GM19025 (cell line): ENCODE data around the gene PLEKHH3.
"Not testable (repeated sequence)": the region's sequence is repeated elsewhere in the genome, so short reads cannot be mapped to it uniquely, and the experiment has no call there.

Experiments used
- ATAC-seq: cut with Tn5 transposase; IDR thresholded peaks from one replicate; pipeline ENCODE4 v1.9.1; 2021; ENCODE audit warnings: mild to moderate bottlenecking, low read depth, moderate library complexity; ENCODE audit not compliant: unreplicated experiment

The PLEKHH3 gene

DNA sequence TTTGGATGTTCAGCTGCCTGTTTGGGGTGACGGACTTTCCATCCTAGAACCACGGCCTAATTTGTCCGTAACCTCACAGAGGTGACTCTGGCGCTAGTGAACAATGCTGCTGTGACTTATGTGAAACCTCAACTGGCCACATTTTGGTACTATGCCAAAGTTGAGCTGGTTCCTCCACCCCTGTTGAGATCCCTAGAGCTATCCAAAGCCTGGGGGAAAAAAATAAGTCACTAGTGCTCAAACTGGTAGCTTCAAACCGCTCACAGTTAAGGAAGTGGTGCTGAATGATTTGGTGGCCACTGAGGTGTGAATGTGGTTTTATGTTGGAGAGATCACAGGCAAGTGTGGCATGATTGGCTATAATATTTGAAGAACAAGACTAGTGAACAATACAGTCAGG is 29.0 kb downstream of the PLEKHH3 start:
- ATAC-seq, result no peak

DNA sequence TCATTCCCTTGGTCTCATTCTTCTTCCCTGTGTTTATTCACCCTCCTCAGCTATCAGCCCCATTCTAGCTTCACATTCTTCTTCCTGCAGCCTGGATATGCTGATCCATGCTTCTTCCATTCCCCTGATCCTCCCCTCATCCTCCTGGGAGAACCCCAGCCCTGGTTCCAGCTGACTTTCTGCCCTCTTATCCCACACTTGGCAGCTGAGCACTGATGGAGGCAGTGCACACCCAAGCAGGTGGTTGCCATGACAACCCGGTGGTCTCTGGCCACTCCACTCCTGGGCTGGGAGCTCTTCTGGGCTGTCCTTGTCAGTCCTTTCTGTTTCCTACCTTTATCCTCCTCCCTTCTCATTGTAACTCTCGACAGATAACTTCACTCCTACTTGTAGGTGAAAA is 34.5 kb downstream of the PLEKHH3 start:
- no peak for ATAC-seq

DNA sequence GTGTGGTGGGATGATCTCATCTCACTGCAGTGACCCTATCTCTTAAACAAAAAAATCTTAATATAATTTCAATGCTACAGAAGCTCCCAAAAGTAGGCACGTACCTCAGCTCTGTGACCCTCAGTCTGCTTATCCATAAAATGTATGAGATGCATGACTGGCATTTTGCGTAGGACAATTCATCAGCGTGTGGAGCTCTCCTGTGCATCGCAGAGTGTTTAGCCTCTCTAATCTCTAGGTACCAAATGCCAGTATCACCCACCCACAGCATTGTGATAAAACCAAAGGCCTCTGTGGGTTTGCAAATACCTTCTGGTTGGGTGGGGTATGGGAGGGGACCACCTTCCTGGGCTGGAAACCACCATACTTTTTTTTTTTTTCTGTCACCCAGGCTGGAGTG is 36.7 kb downstream of the PLEKHH3 start:
- no peak for ATAC-seq

DNA sequence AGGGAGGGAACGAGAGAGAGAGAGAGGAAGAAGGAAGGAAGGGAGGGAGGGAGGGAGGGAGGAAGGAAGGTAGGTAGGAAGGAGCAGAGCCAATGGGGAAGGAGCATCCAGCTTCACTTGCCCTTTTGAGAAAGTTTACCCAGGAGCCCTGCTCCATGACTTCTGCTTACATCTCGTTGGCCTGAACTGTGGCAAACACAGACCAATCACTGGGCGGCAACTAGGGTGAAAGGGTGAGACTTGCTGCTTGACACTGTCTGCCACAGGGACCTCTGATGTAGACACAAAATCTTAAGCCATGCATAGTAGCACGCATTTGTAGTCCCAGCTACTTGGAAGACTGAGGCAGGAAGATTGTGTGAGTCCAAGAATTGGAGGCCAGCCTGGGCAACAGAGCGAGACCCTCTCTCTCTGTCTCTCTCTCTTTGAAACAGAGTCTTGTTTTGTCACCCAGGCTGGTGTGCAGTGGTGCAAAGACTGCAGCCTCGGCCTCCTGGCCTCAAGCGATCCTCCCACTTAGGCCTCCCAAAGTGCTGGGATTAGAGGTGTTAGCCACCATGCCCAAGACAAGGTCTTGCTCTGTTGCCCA is 37.2 kb downstream of the PLEKHH3 start:
- ATAC-seq, result no peak

DNA sequence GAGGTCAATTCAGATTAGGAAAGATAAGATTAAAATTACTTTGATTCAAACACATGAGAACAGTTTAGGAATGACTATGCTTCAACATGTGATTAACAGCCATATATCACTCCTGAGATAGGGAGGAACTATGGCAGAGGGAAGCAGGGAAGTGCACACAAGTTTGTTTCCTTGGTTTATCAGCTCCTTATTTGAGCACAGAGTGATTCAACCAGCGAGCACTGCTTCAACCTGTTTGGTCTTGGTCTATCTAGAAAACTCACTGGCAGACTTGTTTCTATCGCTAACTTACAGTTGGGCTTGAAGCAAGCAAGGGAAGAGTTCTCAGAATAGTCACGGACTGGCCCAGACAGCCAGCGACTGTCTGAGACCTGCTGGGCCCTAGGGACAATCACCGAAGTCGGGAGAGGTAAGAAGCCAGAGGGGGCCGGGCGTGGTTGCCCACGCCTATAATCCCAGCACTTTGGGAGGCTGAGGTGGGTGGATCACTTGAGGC is 43.8 kb downstream of the PLEKHH3 start:
- no peak for ATAC-seq

DNA sequence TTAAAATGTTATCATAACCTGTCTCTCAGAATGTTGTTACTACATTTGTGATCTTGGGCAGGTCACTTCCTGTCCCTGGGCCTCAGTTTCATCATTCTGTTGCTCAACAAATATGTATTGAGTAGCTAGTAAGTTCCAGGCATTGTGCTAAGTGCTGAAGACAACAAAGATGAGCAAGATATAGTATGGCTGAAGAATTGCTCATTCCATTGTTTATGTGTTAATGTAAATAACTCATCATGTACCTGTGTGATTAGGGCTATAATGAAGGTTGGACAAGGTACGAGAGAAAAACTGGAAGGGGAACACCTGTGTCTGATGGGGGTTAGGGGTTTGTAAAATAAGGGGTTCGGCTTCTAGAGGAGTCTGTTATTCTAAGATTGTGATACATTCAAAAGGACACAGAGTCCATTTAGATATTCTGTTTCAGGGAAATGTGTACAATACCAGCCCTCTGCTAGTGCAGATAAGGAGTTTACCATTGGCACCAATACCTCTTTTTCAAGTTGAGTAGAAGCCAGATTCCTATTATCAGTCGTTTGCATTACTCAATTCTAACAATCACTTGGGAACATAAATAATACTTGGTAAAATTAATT is 47.3 kb downstream of the PLEKHH3 start:
- no peak for ATAC-seq

DNA sequence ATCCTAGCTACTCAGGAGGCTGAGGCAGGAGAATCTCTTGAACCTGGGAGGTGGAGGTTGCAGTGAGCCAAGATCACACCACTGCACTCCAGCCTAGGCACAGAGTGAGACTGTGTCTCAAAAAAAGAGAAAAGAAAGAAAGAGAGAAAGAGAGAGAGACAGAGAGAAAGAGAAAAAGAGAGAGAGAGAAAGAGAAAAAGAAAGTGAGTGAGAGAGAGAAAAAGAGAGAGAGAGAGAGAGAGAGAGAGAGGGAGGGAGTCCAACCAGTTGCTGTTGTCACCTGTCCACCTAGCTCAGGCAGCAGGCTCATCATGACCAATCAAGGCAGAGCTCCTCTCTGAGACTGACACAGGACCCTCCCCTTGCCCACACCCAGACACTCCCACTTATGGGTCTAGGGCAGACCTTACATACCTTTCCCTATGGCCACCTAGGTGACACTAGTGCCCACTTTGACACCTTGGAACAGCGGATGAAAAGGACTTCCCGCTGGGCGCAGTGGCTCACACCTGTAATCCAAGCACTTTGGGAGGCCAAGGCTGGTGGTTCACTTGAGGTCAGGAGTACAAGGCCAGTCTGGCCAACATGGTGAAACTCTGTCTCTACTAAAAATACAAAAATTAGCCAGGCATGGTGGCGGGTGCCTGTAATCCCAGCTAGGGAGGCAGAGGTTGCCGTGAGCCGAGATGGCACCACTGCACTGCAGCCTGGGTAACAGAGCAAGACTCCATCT is 49.6 kb downstream of the PLEKHH3 start:
- not testable (repeated sequence) for ATAC-seq

DNA sequence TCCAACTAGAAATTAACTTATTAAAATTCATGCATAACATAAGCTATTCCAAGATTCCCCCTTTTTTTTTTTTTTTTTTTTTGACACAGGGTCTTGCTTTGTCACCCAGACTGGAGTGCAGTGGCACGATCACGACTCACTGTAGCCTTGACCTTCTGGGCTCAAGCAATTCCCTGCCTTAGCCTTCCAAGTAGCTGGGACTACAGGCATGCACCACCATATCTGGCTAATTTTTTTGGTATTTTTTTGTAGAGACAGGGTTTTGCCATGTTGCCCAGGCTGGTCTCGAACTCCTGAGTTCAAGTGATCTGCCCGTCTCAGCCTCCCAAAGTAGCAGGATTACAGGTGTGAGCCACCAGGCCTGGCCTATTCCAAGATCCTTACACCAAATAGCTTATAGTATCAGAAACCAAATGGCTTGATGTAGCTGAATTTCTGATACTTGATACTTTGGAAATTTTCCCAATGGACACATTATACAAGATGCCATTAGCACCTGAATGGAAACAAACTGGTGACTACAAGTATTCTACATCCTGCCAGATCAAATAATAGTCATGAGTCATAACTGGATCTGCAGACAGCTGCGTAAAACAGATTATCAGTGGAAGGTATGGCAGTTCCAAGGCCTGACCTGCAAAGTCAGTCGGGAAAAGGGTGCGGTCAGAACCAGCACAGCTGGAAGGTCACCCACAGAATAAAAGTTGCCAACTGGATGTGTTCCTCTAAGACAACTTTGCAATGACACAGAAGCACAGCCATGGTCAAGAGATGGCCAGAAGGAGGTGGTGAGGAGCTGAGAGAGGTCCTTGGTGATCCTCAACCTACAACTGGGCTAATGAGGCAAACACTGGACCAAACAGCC is 52.8 kb downstream of the PLEKHH3 start:
- no peak for ATAC-seq

DNA sequence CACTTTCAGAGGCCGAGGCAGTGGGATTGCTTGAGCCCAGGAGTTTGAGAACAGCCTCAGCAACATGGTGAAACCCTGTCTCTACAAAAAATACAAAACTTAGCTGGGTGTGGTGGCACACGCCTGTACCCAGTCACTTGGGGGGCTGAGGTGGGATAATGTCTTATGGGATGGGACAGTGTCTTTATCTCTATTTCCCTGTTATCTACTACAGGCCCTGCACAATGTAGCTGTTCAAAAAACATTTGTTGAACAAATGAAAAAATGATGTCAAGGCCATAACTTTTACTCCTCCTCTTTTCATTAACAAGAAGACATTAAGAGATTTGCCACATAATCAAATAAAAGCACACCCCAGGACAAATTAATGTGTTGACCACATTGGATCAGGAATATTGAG is 53.5 kb downstream of the PLEKHH3 start:
- no peak for ATAC-seq

GRCh38 chr17:42621987-42622386 is 54.8 kb downstream of the PLEKHH3 start:
- not testable (repeated sequence) for ATAC-seq

DNA sequence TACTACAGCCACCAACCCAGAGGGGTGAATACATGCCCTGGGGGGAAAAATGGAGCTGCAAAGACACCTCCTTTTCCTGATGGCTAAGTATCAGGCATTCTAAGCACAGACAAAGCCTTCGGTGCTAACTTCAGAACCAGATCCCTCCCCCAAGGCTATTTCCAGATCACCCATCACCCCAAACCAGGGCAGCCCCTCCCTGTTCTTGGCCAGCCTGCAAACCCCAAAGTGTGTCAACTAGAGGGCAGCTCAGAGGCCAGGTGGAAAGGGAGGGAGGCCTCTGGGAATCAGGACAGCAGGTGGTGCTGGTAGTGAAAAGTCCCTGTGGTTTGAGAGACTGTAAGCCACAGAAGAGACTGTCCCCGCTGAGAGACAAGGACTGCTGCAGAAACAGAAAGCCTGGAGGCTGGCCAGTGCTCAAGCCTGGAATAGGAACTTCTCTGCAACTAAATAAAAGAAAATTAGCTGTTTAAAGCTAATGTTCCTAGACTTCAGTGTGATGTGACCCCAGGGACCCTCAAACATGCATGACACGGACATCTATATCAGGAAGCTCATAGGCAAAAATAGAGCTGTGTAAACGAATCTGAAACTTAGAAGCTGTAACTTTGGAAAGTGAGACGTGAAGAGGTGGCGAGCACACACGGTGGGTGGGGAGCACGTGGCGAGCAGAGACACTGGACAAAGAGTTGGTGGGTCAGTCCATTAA is 58.2 kb downstream of the PLEKHH3 start:
- ATAC-seq, result peak; percentile 70

- no peak for ATAC-seq
These were observed 58.8 kb downstream of the PLEKHH3 start for GRCh38 chr17:42617956-42618431.
